Mammary epithelial cell (primary cell): Measurements from ENCODE around the gene UBE2D2.

Experiments
- EZH2 ChIP-seq: IDR thresholded peaks from 2 replicates; pipeline ENCODE4 v1.6.1; 2012; ENCODE audit warnings: low read length, inconsistent platforms, borderline replicate concordance
- TF ChIP-seq, protein P1 (sequence below), 2 donors: IDR thresholded peaks in 1 of 2; conservative IDR thresholded peaks in 1 of 2; 2 replicates each; pipeline ENCODE4 v1.5.1; 2011 to 2012; ENCODE audit warnings: inconsistent platforms in 2 of 2, low read length in 2 of 2, mild to moderate bottlenecking in 2 of 2, control low read depth in 1 of 2, low read depth in 1 of 2; ENCODE audit not compliant: insufficient read depth in 1 of 2; ENCODE audit errors: extremely low read depth in 1 of 2

DNA sequence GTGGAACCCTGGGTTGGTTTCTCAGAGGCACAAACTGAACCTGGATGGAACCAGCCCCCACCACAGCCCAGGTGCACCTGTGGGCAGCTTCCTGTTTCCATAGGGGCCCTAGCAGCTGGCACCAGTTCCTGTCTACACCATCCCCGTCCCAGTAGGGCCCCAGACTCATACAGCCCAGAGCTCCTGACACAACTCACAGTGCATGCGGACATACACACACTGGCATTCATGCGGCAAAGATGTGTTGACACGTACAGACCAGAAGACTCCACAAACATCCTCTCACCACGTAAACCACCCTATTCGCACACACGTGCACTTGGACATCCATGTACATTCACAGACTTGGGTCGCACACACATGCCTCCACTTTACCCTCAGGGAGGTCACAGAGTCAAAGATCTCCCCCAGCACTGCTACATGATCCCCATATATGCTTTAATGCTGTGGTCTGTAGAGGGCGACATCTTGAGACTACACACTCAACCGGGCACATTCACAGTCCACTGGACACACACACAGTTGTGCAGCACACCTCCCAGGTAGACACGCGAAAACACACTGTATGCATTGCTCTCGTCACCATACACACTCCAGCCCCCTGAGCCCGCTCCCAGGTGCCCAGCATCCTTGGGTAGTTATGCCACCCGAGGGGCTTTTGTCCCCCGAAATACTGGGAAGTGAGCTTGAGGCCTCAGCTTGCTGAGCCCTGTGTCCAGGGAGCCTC is 109.4 kb downstream of the UBE2D2 start:
- no peak for TF ChIP-seq EZH2
- TF ChIP-seq, protein P1, sequence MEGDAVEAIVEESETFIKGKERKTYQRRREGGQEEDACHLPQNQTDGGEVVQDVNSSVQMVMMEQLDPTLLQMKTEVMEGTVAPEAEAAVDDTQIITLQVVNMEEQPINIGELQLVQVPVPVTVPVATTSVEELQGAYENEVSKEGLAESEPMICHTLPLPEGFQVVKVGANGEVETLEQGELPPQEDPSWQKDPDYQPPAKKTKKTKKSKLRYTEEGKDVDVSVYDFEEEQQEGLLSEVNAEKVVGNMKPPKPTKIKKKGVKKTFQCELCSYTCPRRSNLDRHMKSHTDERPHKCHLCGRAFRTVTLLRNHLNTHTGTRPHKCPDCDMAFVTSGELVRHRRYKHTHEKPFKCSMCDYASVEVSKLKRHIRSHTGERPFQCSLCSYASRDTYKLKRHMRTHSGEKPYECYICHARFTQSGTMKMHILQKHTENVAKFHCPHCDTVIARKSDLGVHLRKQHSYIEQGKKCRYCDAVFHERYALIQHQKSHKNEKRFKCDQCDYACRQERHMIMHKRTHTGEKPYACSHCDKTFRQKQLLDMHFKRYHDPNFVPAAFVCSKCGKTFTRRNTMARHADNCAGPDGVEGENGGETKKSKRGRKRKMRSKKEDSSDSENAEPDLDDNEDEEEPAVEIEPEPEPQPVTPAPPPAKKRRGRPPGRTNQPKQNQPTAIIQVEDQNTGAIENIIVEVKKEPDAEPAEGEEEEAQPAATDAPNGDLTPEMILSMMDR (conservative IDR thresholded peaks at IDR 0.05 in 1 of 2, IDR thresholded peaks at IDR 0.05 in 1 of 2; ENCODE audit: extremely low read depth in 1 of 2, insufficient read depth in 1 of 2, low read depth in 1 of 2, low read length in 2 of 2) = peak in 1 of 2 donors; percentile 53
